GM23338 (cell line): ENCODE data around the gene CCN5. TPM values are rescaled to one million over a fixed set of nuclear protein-coding genes. Genes with fewer than 3 reads are reported as not detected.
A peak's percentile ranks its signal among the peaks of the same experiment; 100 is the strongest.

Source experiments
- ATAC-seq: fragments of 200-7000 bp; cut with Tn5 transposase; 3 replicates; pipeline ENCODE4 v1.9.1; 2020
- DNase-seq: peaks from one replicate; pipeline ENCODE4 v3.0.0-alpha.2; 2015; ENCODE audit warnings: low spot score
- H2AFZ ChIP-seq: fragments of 200-600 bp; sonication (generic); 2 replicates; pipeline ENCODE4 v1.8.0; 2016; ENCODE audit warnings: antibody characterized with exemption, mild to moderate bottlenecking, moderate library complexity
- H3F3A ChIP-seq: fragments of 200-600 bp; sonication (generic); replicated peaks from 2 replicates; pipeline ENCODE4 v1.8.0; 2017; ENCODE audit warnings: antibody characterized with exemption, mixed run types, low read depth
- H3K27ac ChIP-seq: fragments of 200-600 bp; sonication (generic); 2 replicates; pipeline ENCODE4 v1.6.1; 2016; ENCODE audit warnings: low read depth
- H3K27me3 ChIP-seq: fragments of 200-600 bp; sonication (generic); 2 replicates; pipeline ENCODE4 v1.8.0; 2016; ENCODE audit warnings: mild to moderate bottlenecking, mixed run types, moderate library complexity; ENCODE audit not compliant: insufficient read depth
- H3K36me3 ChIP-seq: fragments of 200-600 bp; sonication (generic); 2 replicates; pipeline ENCODE4 v1.8.0; 2016; ENCODE audit warnings: mild to moderate bottlenecking; ENCODE audit not compliant: insufficient read depth
- H3K4me1 ChIP-seq: fragments of 200-600 bp; sonication (generic); 2 replicates; pipeline ENCODE4 v1.8.0; 2016; ENCODE audit warnings: mild to moderate bottlenecking, moderate library complexity; ENCODE audit not compliant: insufficient read depth
- H3K4me2 ChIP-seq: fragments of 200-600 bp; sonication (generic); 2 replicates; pipeline ENCODE4 v1.7.1; 2017; ENCODE audit warnings: mixed run types
- H3K4me3 ChIP-seq: fragments of 200-600 bp; sonication (generic); 2 replicates; pipeline ENCODE4 v1.6.1; 2016; ENCODE audit warnings: mixed run types
- H3K79me2 ChIP-seq: fragments of 200-600 bp; sonication (generic); replicated peaks from 2 replicates; pipeline ENCODE4 v1.8.0; 2017; ENCODE audit warnings: mild to moderate bottlenecking; ENCODE audit not compliant: insufficient read depth
- H3K9me2 ChIP-seq: fragments of 200-600 bp; sonication (generic); 2 replicates; pipeline ENCODE4 v1.8.0; 2017; ENCODE audit not compliant: insufficient read depth
- H4K20me1 ChIP-seq: fragments of 200-600 bp; sonication (generic); replicated peaks from 2 replicates; pipeline ENCODE4 v1.8.0; 2017; ENCODE audit warnings: mild to moderate bottlenecking; ENCODE audit not compliant: insufficient read depth
- H3K27ac Mint-ChIP-seq: 2 replicates; pipeline ENCODE4 v1.8.0; 2020; ENCODE audit warnings: inconsistent platforms, mild to moderate bottlenecking, moderate library complexity, mixed read lengths
- H3K27me3 Mint-ChIP-seq: 3 replicates; pipeline ENCODE4 v1.8.0; 2022; ENCODE audit warnings: low read depth, mild to moderate bottlenecking, moderate library complexity, mixed read lengths, inconsistent platforms; ENCODE audit not compliant: insufficient read depth, poor library complexity
- H3K36me3 Mint-ChIP-seq: 3 replicates; pipeline ENCODE4 v1.8.0; 2021; ENCODE audit warnings: low read depth, mild to moderate bottlenecking, inconsistent platforms, moderate library complexity, mixed read lengths
- H3K4me1 Mint-ChIP-seq: 3 replicates; pipeline ENCODE4 v1.8.0; 2020; ENCODE audit warnings: mild to moderate bottlenecking, inconsistent platforms, mixed read lengths
- H3K4me3 Mint-ChIP-seq: 3 replicates; pipeline ENCODE4 v1.8.0; 2021; ENCODE audit warnings: moderate library complexity, mild to moderate bottlenecking, inconsistent platforms, mixed read lengths
- H3K9me3 Mint-ChIP-seq: 3 replicates; pipeline ENCODE4 v1.8.0; 2020; ENCODE audit warnings: moderate library complexity, mild to moderate bottlenecking, inconsistent platforms, mixed read lengths
- CREB1 ChIP-seq: fragments of 250-450 bp; sonication (Bioruptor Pico); IDR thresholded peaks from 2 replicates; pipeline ENCODE4 v1.5.0; 2020; ENCODE audit warnings: low read depth, mild to moderate bottlenecking, moderate library complexity
- ETS1 ChIP-seq: IDR thresholded peaks from 2 replicates; pipeline ENCODE4 v1.6.1; 2016; ENCODE audit warnings: antibody characterized with exemption
- EZH2 ChIP-seq: fragments of 200-600 bp; sonication (generic); IDR thresholded peaks from one replicate; pipeline ENCODE4 v1.8.0; 2017; ENCODE audit warnings: antibody characterized with exemption, mild to moderate bottlenecking, low read depth; ENCODE audit not compliant: unreplicated experiment
- EZH2phosphoT487 ChIP-seq: fragments of 200-600 bp; sonication (generic); IDR thresholded peaks from one replicate; pipeline ENCODE4 v1.8.1; 2018; ENCODE audit warnings: antibody characterized with exemption; ENCODE audit not compliant: unreplicated experiment
- JUNB ChIP-seq: IDR thresholded peaks from one replicate; pipeline ENCODE4 v1.6.1; 2016; ENCODE audit warnings: antibody characterized with exemption; ENCODE audit not compliant: unreplicated experiment
- NANOG ChIP-seq: IDR thresholded peaks from 2 replicates; pipeline ENCODE4 v1.6.1; 2016; ENCODE audit warnings: antibody characterized with exemption, borderline replicate concordance
- POLR2AphosphoS5 ChIP-seq: IDR thresholded peaks from 2 replicates; pipeline ENCODE4 v1.6.1; 2016; ENCODE audit warnings: antibody characterized with exemption, low read depth
- ZNF114 ChIP-seq: fragments of 250-450 bp; sonication (Bioruptor Pico); IDR thresholded peaks from 2 replicates; pipeline ENCODE4 v1.5.0; 2020; ENCODE audit warnings: mild to moderate bottlenecking, moderate library complexity
- ZNF331 ChIP-seq: fragments of 250-450 bp; sonication (Bioruptor Pico); IDR thresholded peaks from 2 replicates; pipeline ENCODE4 v1.5.0; 2020; ENCODE audit warnings: low read depth, mild to moderate bottlenecking, moderate library complexity
- ZNF462 ChIP-seq: fragments of 250-450 bp; sonication (Bioruptor Pico); IDR thresholded peaks from 2 replicates; pipeline ENCODE4 v1.5.0; 2020; ENCODE audit warnings: mild to moderate bottlenecking, moderate library complexity
- polyA plus RNA-seq: library from polyadenylated mRNA; unstranded; fragments of >200 nt; fragmentation: Nextera tagmentation; extraction: Ambion mirVana; gene quantifications from 2 replicates; pipeline ENCODE4 v1.2.1, GENCODE V29; 2016
- total RNA-seq: library from RNA; depleted of rRNA; stranded (reverse); fragments of >200 nt; shearing (Covaris generic); gene quantifications from 2 replicates; pipeline ENCODE4 v1.2.3, GENCODE V29; 2014
- TF ChIP-seq, protein P1 (sequence below), 2 experiments: fragments of 200-600 bp in 1 of 2; sonication (generic) in 1 of 2; conservative IDR thresholded peaks; 2 replicates each; pipeline versions ENCODE4 v1.5.1 to v1.6.1; 2016 to 2017; ENCODE audit warnings: antibody characterized with exemption in 2 of 2, low read depth in 2 of 2, mild to moderate bottlenecking in 2 of 2, moderate library complexity in 1 of 2

Gene CCN5
- total and polyA plus RNA-seq, 2 experiments from 2014 or later = not detected

- no peaks in the 10 kb centered on the region for H3K9me3 Mint-ChIP-seq
- no peak overlapping the region for H3K4me2 ChIP-seq
- DNase-seq (no peak), ATAC-seq (no peak)
- H3K4me3 Mint-ChIP-seq = no peak overlapping the region
- TF ChIP-seq ZNF114 (CRISPR knock-in tag) (no peak), EZH2 (no peak)
- TF ChIP-seq, protein P1, sequence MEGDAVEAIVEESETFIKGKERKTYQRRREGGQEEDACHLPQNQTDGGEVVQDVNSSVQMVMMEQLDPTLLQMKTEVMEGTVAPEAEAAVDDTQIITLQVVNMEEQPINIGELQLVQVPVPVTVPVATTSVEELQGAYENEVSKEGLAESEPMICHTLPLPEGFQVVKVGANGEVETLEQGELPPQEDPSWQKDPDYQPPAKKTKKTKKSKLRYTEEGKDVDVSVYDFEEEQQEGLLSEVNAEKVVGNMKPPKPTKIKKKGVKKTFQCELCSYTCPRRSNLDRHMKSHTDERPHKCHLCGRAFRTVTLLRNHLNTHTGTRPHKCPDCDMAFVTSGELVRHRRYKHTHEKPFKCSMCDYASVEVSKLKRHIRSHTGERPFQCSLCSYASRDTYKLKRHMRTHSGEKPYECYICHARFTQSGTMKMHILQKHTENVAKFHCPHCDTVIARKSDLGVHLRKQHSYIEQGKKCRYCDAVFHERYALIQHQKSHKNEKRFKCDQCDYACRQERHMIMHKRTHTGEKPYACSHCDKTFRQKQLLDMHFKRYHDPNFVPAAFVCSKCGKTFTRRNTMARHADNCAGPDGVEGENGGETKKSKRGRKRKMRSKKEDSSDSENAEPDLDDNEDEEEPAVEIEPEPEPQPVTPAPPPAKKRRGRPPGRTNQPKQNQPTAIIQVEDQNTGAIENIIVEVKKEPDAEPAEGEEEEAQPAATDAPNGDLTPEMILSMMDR (conservative IDR thresholded peaks at IDR 0.05; ENCODE audit: low read depth in 2 of 2) = peak in 1 of 2 experiments; percentile 23; a peak in 3 of 4 replicates
- no peak overlapping the region for H3K4me3 ChIP-seq
- peaks cover 23% of the 10 kb centered on the region for H3K4me1 ChIP-seq
- no peak overlapping the region for H3K27ac ChIP-seq
- no peak overlapping the region for H2AFZ ChIP-seq
- H3K36me3 ChIP-seq = no peaks in the 10 kb centered on the region
- peaks cover 4% of the 10 kb centered on the region for H3K27me3 Mint-ChIP-seq
- H3K27me3 ChIP-seq = no peaks in the 10 kb centered on the region
- peaks cover 31% of the 10 kb centered on the region for H3K4me1 Mint-ChIP-seq
- no peaks in the 10 kb centered on the region for H3K36me3 Mint-ChIP-seq
- no peaks in the 10 kb centered on the region for H3K9me2 ChIP-seq
- no peaks in the 10 kb centered on the region for H4K20me1 ChIP-seq
- H3K79me2 ChIP-seq = no peaks in the 10 kb centered on the region
- H3F3A ChIP-seq = no peaks in the 10 kb centered on the region
- H3K27ac Mint-ChIP-seq = no peak overlapping the region
Observed at GRCh38 chr20:44727039-44727438, 11.9 kb downstream of the CCN5 start.

GRCh38 chr20:44727651-44728050 lies 12.5 kb downstream of the CCN5 start:
- H3K4me3 Mint-ChIP-seq = no peak overlapping the region; the same call in 2 of the 3 replicates
- TF ChIP-seq JUNB (no peak), EZH2phosphoT487 (no peak), EZH2 (no peak), ZNF462 (CRISPR knock-in tag) (no peak), NANOG (no peak), ETS1 (no peak), CREB1 (CRISPR knock-in tag) (no peak), ZNF114 (CRISPR knock-in tag) (no peak), POLR2AphosphoS5 (no peak), ZNF331 (CRISPR knock-in tag) (no peak)
- TF ChIP-seq, protein P1 (conservative IDR thresholded peaks at IDR 0.05; ENCODE audit: low read depth in 2 of 2) = no peak

More at GRCh38 chr20:44727651-44728050, 12.5 kb downstream of the CCN5 start:
- ATAC-seq = no peak
- Histone ChIP-seq H3K4me3 (no peak overlapping the region), H3F3A (no peaks in the 10 kb centered on the region), H2AFZ (no peak overlapping the region), H3K27ac (no peak overlapping the region), H4K20me1 (no peaks in the 10 kb centered on the region), H3K4me1 (peaks cover 23% of the 10 kb centered on the region), H3K9me2 (no peaks in the 10 kb centered on the region), H3K79me2 (no peaks in the 10 kb centered on the region), H3K4me2 (no peak overlapping the region), H3K27me3 (no peaks in the 10 kb centered on the region), H3K36me3 (no peaks in the 10 kb centered on the region)
- DNase-seq = no peak
- H3K36me3 Mint-ChIP-seq = no peaks in the 10 kb centered on the region
- peaks cover 4% of the 10 kb centered on the region for H3K27me3 Mint-ChIP-seq
- H3K27ac Mint-ChIP-seq = peak overlapping the region; percentile 25; the same call in 1 of the 2 replicates
- no peaks in the 10 kb centered on the region for H3K9me3 Mint-ChIP-seq
- peaks cover 37% of the 10 kb centered on the region for H3K4me1 Mint-ChIP-seq
